Measurements from ENCODE around the gene TNXB.
"Not testable (repeated sequence)": the region's sequence is repeated elsewhere in the genome, so short reads cannot be mapped to it uniquely, and the experiment has no call there.

TNXB gene

DNA sequence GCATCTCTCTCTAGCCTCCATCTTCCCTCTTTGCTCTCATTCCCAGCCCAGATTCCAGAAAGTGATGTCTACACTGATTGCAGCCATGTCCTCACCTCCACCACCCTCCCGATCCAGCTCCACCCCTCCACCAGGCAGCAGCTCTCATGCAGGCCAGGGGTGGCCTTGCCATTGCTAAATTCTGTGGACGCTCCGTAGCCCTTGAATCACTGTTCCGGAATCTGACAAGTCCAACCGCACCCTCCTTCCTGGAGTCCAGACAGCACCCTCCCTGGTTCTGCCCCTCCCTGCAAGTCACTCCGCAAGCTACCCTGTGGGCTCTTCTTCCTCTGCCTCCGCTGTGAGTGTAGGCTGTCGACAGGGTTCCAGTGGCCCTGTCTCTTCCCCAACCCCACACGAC is 26.2 kb downstream of the TNXB start:
- DNase-seq = no peak

DNA sequence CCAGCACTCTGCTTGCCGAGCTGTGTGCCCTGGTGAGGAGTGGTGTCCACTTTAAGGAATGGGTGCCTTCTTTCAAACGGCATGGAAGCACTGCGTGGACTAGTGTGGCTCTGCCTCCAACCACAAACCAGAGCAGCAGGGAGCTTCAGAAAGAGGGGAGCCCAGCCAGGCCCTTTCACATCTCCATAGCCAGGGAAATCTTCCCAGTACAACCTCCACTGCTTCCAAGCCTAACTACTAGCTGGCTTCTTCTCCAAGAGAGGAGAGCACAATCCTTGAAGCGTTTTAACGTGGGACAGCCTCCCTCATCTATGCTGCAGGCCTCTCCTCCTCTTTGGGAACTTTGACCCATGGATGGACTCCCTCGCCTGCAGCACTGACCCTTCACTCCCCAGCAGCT is 26.7 kb downstream of the TNXB start:
- DNase-seq = no peak

DNA sequence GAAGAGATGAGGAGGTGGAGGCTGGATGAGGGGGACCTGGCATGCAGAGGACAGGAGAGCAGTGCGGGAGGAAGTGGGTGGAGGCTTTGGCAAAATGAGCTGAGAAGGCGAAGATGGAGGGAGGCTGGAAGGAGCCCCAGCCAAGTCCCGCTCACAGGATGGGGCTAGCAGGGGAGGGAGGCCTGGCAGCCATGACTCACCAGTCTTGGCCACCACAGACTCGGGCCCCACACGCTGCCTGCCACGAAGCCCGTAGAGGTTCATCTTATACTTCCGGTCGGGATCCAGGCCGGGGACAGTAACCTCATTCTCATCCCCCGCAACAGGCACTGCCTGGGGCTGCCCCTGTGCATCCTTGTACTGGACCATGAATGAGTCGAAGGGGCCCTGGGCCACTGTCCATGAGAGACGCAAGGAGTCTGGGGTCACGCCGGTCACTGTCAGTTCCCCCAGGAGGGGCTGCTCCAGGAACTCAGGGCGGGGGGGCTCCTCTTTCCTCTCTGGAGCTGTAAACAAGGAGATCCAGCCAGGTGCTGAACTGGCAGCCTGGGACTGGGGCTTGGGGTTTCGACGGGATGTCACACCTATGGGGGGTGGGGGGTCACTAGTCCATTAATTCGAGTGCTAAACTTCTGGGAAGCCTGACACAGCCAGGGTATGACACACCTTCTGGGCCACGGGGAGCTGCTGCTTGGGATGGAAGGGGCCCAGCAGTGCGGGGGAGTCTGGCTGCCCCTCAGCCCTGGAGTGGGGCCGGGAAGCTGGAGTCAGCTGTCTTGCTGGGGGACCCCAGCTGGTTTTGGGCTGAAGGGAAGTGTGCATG is 27.8 kb downstream of the TNXB start:
- DNase-seq = no peak

DNA sequence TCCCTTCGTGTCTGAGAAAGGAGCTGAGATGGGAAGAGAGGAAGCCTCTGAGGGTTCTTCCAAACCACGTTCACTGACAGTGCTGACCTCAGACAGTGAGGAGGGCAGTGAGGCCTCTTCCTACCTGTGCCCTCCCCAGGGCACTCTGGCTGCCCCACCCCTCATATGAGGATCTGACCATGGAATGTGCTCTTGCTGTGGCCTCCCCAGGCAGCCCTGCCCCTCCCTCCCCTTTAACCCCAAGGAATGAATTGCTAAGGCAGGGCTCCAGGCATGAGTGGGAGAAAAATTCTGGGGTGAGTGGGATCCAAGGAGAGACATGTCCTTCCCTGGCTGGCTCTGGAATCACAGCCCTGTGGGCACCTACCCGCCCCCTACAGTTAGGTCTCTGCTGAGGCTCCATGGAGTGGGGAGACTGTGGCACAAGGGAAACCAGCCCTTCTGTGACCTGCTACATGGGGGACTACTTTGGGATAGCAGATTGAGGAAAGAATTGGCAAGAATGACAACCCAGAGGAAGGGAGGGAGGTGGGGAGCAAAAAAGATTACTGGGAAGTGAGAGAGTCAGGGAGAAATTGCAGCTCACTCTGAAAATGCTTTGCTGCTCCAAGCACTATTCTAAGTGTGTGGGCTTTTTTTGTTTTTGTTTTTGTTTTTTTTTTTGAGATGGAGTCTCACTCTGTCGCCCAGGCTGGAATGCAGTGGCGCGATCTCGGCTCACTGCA is 29.4 kb downstream of the TNXB start:
- no peak for DNase-seq

DNA sequence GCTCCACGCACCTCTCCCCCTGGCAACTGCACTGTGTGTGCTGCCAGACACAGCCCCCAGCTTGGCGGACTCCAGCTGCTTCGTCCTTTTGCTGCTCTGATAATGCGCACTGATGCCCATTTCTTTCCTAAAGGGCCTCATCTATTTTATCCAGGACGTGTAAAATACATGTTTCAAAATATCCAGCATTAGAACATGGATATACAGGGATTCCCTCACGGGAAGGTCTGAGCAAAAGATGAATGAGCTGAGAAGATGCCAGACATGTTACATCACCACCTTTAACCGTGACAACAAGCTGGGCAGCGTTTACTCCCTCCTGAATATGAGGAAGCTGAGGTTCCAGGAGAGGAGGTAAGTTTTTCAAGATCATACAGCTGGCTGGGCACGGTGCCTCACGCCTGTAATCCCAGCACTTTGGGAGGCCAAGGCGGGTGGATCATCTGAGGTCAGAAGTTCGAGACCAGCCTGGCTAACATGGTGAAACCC is 32.8 kb downstream of the TNXB start:
- DNase-seq = no peak

DNA sequence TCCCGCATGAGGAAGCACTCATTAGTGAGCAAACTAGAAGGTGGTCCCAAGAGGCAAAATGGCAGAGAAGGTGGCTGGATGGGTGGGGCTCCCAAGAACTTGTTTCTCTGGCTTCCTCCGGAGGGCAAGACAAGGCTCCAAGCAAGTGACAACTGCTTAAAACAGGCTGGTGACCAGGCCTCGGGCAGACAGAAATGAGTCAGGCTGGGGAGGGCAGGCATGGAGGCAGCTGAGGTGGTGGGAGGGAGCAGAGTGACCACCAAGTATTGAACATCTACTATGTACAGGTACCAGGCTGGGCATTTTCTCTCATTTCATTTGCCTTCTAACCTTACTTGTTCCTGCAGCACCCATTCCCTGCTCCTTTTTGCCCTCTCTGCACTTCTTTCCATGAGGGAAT is 33.4 kb downstream of the TNXB start:
- no peak for DNase-seq

DNA sequence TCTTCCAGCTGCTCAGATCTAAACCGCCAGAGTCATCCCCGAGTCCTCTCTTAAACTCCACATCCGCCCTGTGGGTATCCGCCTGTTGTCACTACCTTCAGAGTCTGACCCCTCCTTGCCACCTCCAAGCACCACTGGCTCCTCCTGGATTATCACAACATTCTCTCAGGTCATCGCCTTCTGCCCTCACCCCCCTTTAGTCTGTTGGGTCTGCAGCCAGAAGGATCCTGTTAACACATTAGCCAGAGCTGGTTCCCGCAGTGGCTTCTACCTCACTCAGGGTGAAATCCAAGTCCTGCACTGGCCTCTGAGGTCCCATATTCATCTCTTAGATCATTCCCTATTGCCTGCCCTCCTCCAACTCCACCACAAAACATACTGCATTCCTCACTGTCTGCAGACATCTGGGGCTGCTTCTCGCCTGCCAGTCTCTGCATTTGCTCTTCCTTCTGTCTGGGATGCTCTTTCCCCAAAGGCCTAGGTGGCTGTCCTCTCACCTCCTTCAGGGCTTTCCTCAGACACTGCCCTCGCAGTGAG is 34.1 kb downstream of the TNXB start:
- no peak for DNase-seq

DNA sequence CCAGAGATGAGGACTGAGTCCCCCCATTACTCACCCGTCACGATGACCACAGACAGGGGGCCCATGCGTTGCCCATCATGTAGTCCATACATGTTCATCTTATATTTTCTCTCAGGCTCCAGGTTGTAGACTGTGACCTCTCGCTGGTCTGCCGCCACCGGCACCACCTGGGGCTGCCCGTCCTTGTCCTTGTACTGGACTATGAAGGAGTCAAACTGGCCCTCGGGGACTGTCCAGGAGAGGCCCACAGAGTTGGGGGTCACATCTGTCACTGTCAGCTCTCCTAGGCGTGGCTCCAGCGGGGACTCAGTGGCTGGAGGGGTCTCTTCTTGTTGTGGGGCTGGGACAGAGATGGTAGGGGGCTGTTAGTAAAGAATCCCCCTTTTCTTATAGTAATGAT is 35.5 kb downstream of the TNXB start:
- no peak for DNase-seq

DNA sequence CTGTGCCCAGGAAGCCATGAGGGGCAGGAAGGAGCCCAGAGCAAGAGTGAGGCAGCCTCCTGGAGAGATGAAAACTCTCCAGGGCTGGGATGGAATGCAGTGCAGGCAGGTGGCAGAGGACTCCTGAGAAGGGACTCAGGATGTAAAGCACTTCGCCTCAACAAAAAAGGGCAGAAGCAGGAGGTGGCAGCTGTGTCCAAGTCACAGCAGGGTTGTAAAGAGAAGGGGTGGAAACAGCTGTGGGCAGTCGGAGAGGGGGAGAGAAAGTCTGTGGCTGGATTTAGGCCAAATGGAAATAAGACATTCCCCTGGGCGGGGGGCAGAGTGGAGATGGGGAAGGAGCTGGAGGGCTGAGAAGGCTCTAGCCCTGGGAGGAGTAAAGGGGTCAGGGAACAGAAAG is 36.0 kb downstream of the TNXB start:
- no peak for DNase-seq

DNA sequence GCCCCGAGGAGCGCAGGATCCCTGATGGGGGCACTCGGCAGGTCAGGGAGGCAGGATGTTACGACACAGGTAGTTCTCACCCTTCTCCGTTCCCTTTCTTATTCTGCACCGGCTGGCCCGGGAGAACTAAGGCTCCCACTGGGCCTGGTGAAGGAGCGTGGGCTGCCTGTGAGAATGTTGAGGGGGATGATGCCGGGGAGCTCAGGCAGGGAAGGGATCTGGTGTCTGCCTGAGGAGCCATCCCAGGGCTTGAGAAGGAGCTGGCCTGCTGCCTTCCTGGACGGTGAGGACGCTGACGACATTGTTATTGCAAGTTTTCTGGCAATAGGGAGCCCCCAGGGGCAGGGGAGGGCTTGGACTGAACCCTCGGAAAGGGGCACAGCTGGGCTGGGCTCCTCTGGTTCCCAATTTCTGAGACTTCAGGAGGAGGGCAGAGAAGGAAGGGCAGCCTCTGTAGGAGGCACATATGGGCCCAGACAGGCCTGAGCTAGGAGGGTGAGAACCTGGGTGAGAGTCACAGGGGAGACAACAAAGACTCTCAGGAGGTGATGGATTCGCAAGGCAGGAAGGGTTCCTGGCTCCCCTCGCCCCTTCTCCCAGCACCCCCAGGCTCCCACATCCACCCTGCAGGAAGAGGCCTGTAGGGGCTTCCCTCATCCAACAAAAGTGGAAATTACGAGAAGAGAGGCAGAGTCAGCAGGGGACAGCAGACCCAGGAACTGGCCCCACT is 38.2 kb downstream of the TNXB start:
- DNase-seq = no peak

DNA sequence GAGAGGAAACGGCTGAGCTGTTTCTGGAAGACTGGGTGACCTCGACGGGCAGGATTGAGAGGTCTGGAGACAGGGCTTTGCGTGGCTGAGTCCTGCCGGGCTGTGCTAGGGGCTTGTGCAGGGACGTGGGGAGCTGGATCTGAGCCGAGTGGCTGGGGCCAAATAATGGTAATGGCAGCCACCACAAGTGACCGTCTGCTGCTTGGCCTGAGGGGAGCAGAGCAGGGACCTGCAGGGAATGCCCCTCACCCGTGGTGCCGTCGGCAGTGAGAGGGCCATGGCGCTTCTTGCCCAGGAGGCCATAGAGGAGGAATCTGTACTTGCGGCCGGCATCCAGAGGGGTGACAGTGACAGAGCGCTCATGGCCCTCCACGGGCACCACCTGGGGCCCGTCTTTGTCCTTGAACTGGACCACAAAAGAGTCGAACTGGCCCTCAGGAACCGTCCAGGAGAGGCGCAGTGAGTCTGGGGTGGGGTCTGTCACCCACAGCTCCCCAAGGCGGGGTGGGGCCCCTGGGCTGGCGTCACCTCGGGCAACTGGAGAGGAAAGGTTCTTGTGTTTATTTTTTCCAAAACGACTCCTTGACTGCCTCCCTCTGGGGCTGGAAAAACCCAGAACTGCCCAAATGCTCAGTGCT is 39.1 kb downstream of the TNXB start:
- DNase-seq = no peak

DNA sequence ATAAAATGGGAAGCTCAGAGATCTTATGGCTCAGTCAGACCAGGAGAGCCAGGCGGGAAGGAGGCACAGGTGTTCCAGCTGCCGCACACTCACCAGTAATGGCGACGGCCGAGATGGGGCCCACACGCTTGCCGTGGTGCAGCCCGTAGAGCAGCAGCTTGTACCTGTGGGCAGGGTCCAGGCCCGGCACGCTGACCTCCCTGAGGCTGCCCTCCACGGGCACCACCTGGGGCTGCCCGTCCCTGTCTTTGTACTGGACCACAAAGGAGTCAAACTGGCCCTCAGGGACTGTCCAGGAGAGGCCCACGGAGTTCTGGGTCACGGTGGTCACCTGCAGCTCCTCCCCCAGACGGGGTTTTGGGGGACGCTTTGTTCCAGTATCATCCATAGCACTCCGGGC is 39.7 kb downstream of the TNXB start:
- DNase-seq = no peak

DNA sequence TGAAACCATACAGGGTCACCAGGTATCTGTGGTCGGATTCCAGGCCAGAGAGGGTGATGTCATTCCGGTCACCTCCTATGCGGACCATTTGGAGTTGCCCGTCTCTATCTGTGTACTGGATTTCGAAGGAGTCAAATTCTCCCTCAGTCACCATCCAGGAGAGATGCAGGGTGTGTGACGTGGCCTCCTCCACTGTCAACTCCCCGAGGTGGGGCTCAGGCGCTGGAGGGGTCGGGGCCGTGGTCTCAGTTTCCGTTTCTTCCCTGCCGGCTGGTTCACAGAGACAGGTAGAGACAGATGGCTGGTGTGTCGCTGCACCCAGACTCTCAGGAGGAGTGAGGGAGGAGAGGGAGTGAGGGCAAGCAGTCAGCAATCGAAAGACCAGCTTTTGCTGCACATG is 40.3 kb downstream of the TNXB start:
- no peak for DNase-seq

DNA sequence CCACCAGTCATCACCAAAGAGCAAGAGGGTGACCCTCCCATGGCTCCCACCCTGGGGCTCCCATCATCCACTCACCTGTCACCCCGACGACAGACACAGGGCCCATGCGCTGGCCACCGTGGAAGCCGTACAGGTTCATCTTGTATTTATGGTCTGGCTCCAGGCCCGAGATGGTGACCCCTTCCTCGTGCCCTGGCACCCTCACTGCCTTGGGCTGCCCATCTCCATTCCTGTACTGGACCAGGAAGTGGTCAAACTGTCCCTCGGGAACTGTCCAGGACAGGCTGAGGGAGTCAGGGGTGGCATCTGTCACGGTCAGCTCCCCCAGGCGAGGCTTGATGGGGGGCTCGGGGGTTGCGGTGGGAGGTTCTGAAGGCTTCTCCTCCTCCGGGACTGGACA is 40.8 kb downstream of the TNXB start:
- DNase-seq = not testable (repeated sequence)

DNA sequence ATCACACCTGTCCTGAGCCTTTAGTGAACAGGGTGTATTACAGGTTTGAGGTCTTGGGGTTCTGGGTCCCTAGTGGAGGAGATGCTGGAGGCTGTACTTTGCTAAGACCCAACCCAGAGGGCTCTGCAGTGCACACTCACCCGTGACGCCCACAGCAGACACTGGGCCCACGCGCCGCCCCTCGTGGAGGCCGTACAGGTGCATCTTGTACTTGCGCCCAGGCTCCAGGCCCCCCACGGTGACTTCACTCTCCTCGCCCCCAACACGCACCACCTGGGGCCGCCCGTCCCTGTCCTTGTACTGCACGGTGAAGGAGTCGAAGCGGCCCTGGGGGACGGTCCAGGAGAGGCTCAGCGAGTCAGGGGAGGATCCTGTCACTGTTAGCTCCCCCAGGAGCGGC is 41.6 kb downstream of the TNXB start:
- DNase-seq = not testable (repeated sequence)

DNA sequence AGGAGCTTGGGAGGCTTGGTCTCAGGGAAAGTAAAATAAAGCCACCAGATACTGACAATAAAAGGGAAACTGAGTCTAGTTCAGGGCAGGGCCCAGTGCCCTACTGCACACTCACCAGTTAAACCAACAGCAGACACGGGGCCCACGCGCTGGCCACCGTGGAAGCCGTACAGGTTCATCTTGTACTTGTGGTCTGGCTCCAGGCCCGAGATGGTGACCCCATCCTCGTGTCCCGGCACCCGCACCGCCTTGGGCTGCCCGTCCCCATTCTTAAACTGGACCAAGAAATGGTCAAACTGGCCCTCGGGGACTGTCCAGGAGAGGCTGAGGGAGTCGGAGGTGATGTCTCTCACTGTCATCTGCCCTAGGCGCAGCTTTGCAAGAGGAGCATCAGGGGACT is 44.4 kb downstream of the TNXB start:
- no peak for DNase-seq

DNA sequence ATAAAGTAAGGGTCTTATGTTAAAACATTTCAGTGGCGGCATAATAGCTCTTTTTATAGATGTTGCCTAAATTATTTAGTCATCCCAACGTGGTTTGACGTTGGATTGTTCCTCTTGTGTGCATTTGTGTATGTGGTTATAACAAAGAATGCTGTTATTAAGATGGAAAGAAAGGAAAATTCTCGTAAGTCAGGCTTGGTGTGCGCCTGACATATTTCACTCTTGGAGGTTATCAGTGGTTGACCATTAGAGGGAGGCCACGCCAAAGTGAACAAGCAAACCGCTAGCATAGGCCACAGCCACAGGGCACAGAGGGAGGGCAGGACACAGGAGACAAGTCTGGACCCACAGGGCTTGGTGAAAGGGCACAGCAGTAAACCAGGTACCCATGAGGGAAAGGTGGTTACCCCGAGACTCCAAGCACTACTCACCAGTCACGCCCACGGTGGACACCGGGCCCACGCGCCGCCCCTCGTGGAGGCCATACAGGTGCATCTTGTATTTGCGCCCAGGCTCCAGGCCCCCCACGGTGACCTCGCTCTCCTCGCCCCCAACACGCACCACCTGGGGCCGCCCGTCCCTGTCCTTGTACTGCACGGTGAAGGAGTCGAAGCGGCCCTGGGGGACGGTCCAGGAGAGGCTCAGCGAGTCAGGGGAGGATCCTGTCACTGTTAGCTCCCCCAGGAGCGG is 48.0 kb downstream of the TNXB start:
- no peak for DNase-seq

DNA sequence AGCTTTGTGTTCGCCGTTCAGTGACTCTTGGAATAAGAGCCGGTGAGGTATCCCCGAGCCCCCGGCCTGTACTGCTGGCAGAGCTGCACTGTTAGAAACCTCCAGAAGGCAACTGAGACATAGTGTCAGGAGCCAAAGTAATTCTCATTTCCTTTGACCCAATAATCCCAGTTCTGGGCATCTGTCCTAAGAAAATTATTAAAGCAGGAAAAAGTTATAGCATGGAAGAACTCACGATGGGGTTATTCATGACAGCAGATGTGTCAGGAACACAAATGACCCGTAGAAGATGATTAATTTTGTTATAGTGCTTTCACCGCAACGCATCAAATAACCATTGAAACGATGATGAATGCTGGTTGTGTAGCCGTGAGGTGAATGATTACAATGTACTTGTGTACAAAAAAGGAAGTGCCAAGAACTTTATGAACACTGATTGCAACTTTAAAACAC is 50.6 kb downstream of the TNXB start:
- no peak for DNase-seq

DNA sequence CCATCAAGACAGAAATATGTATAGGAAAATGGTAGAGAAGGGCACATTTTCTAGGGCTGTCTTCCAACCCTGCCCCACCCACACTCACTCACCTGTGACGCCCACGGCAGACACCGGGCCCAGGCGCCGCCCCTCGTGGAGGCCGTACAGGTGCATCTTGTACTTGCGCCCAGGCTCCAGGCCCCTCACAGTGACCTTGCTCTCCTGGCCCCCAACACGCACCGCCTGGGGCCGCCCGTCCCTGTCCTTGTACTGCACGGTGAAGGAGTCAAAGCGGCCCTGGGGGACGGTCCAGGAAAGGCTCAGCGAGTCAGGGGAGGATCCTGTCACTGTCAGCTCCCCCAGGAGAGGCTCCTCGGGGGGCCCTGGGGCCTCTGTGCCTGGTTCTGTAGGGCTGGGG is 51.2 kb downstream of the TNXB start:
- DNase-seq = no peak

DNA sequence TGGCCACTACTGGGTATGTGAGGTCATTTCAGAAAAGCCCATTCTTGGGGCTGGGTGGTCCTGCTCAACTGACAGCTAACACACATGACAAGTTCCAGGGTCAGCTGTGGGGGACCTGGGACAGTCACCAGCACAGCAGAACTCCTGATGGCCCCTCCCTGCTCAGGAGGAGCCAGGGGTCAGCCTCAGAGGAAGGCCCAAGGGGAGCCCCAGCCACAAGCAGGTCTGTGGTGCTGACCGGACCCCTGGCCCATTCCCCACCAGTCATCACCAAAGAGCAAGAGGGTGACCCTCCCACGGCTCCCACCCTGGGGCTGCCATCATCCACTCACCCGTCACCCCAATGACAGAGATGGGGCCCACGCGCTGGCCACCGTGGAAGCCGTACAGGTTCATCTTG is 52.9 kb downstream of the TNXB start:
- DNase-seq = no peak

DNA sequence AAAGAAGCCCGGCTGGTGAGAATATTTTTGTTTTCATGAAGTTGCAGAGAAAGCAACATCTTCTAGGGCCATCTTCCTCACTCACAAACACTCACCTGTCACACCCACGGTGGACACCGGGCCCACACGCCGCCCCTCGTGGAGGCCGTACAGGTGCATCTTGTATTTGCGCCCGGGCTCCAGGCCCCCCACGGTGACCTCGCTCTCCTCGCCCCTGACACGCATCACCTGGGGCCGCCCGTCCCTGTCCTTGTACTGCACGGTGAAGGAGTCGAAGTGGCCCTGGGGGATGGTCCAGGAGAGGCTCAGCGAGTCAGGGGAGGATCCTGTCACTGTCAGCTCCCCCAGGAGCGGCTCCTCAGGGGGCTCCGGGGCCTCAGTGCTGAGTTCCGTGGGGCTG is 53.4 kb downstream of the TNXB start:
- not testable (repeated sequence) for DNase-seq

DNA sequence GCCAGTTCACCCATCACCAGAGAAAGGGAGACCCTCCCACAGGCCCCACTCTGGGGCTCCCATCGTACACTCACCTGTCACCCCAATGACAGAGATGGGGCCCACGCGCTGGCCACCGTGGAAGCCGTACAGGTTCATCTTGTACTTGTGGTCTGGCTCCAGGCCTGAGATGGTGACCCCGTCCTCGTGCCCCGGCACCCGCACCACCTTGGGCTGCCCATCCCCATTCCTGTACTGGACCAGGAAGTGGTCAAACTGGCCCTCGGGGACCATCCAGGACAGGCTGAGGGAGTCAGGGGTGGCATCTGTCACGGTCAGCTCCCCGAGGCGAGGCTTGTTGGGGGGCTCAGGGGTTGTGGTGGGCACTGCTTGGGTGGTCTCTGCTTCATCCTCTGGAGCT is 55.8 kb downstream of the TNXB start:
- DNase-seq = not testable (repeated sequence)
